UCSD-AML1 (cell line): ENCODE results near the gene ECT2.
"Not testable (repeated sequence)": the region's sequence is repeated elsewhere in the genome, so short reads cannot be mapped to it uniquely, and the experiment has no call there.

ENCODE experiments used
- DNase-seq: peaks from one replicate; lab custom pipeline; 2025; ENCODE audit not compliant: unreplicated experiment; lab: John Stamatoyannopoulos, UW

The ECT2 gene

DNA sequence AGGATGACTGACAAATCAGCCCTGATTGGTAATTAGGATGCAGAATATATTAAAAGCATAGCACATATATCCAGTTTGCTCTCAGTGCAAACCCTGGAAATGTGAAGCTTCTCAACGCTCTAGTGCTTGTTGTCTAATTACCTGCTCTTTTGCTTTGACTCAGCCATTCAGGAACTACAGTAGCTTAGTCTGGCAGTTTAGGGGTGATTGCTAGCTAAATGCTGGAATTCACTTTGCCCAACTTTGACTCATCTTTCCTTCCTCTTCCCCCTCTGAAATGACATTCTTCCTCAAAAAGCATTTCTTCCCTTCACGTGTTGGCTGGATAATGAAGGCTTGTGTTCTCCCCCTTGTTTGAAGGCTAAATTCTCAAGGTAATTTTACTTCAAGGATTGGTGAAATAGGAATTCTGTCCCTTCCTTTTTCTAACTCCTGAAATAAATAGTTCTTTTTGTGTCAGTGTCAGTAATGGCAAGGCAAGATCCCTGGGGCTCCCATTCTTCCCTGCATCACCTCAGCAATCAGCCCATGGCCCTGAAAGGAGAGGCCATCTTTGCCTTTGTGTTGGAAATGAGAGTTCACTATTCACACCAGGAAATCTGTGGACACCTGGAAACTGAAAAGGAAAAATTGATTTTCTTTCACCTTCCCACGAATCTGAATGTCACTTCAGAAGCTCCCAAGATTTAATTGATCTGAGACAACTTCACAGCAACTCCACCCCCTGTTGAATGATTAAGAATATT, 103.6 kb downstream of the ECT2 start:
- no peak for DNase-seq

- DNase-seq: no peak
Measured at GRCh38 chr3:172855037-172855436, 104.5 kb downstream of the ECT2 start.

- DNase-seq: peak; percentile 11
Measured at GRCh38 chr3:172856795-172857742, 106.5 kb downstream of the ECT2 start.

DNA sequence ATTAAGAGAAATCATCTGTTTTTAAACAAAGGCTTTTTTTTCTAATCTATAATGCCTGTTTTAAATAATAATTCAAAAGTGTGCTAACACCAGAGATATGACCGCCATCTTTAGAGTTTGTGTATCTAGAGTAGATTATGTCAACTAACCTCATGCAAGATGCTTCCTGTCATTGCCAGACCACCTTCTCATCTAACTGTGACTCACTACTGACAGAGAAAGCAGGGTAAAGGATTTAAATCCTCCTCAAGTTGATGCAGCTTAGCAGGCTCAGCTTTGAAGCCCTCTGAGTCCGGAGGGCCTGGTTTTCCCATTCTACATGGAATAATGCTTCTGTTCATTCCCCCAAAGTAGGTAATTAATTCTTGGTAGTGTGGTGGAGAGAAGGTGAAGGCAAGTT, 108.5 kb downstream of the ECT2 start:
- DNase-seq: no peak

- DNase-seq: not testable (repeated sequence)
Measured at GRCh38 chr3:172866726-172867350, 116.3 kb downstream of the ECT2 start.

- DNase-seq: no peak
Measured at GRCh38 chr3:172868582-172869200, 118.2 kb downstream of the ECT2 start.

DNA sequence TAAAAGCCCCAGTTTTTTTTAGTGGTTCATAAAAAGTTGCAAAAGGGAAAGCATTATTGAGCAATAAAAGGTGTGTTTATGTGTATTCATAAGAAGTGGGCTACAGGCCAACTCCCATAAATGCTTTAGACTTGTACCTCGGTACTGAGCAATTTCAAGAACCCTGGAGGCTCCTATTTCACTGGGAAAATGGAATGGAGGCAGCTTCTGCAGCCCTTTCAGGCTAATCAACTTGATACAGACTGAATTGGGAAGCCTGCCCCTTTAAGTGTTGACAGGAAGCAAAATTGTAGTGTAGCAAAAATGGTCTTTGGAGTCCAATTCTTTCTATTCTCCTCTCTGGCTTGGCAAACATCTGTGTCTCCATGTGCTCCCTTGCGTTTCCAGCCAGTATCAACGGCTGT, 118.8 kb downstream of the ECT2 start:
- no peak for DNase-seq

- DNase-seq: no peak
Measured at GRCh38 chr3:172869784-172870518, 119.4 kb downstream of the ECT2 start.
